ENCODE data around the gene FGF7.
"Not testable (repeated sequence)": the region's sequence is repeated elsewhere in the genome, so short reads cannot be mapped to it uniquely, and the experiment has no call there.

FGF7 gene

DNA sequence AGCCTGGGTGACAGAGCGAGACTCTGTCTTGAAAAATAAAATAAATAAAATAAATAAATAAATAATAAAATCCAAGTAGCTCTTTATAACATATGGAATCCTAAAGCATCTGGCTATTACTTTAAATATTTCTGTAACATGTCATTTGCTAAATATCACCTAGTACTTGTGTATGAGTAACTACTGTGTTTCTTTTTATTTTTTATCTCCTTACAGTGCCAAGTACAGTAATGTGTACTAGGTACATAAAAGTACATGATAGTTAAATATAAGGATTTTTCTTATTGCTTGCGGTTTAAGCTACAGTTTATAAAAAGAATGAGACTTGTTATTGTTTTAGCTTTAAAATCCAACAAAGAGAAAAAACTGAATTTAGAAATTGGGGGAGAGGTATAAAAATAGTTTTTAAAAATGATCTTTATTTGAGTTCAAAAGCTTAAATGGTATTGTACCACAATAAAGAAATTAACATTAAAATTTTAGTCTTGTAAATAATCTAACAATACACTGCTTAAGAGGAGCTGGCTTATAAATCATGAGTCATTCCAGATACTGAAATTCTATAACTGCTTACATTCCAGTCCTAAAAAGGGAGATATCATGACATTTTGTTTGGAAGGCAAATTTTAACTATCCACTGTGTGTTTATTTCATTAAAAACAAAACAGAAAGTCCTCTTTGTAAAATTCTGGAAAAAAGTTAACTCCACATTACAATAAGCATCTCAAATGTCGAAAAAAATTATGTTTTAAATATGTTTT, 73.1 kb downstream of the FGF7 start:
- no peak for DNase-seq (ENCODE audit: low read depth)

- no peak for DNase-seq (ENCODE audit: low read depth)
These were observed 78.5 kb downstream of the FGF7 start for GRCh38 chr15:49501586-49501985.

DNA sequence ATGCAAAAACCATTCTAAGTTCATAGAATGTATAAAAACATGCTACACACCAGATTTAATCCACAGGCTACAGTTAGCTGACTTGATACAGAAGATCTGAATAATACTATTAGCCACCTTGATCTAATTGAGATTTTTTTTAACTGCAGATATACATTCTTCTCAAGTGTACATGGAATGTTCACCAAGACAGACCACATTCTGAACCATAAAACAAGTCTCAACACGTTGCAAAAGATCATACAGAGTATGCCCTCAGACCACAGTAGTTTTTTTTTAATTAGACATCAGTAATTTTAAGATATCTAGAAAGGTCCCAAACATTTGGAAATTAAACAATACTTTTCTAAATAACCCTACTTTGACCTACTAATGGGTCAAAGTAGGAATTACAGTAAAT, 83.3 kb downstream of the FGF7 start:
- DNase-seq (ENCODE audit: low read depth) = no peak

GRCh38 chr15:49507261-49507660, 84.2 kb downstream of the FGF7 start:
- no peak for DNase-seq (ENCODE audit: low read depth)

DNA sequence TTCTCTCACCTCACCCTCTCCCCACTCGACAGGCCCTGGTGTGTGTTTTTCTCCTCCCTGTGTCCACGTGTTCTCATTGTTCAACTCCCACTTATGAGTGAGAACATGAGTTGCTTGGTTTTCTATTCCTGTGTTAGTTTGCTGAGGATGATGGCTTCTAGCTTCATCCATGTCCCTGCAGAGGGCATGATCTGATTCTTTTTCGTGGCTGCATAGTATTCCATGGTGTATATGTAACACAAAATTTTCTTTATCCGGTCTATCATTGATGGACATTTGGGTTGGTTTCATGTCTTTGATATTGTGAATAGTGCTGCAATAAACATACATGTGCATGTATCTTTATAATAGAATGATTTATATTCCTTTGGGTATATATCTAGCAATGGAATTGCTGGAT, 89.7 kb downstream of the FGF7 start:
- DNase-seq (ENCODE audit: low read depth) = not testable (repeated sequence)

GRCh38 chr15:49521802-49522201, 98.8 kb downstream of the FGF7 start:
- no peak for DNase-seq (ENCODE audit: low read depth)

GRCh38 chr15:49528289-49528688, 105.2 kb downstream of the FGF7 start:
- no peak for DNase-seq (ENCODE audit: low read depth)

DNA sequence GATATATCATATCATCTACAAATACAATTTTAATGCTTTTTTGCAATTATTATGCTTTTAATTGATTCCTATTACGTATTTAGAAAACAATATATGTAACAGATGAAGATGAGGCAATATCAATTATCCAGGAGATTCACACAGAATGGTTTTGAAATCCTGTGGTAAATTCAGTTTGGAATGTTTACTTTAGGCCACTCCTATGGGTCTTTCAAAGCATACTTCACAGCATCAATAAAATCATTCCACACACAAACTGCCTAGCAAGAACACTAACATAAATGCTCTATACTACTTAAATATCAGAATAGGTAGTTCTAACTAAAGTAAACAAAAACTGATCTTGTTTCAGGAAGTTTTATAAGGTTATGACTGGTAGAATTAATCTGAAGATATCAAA, 107.0 kb downstream of the FGF7 start:
- DNase-seq (ENCODE audit: low read depth) = no peak
